IMR-90 (cell line): ENCODE measurements around the gene SRGAP3. TPM values are rescaled to one million over a fixed set of nuclear protein-coding genes. Genes with fewer than 3 reads are reported as not detected.

Experiments
- ATAC-seq: fragments of 200-7000 bp; cut with Tn5 transposase; 2 replicates; pipeline ENCODE4 v1.9.1; 2020; ENCODE audit warnings: low read depth, mild to moderate bottlenecking, moderate library complexity
- BruUV-seq: library from RNA; stranded (reverse); fragments of 400-500 nt; replicated peaks from 2 replicates; lab custom pipeline; 2021; lab: Mats Ljungman, UMichigan
- CTCF ChIA-PET: fragments of 300-600 bp; formaldehyde crosslinking; extraction: SDS; loops from one replicate; lab custom pipeline; 2021; ENCODE audit warnings: antibody characterized with exemption; lab: Yijun Ruan, JAX
- POLR2A ChIA-PET: fragments of 300-600 bp; sonication (Branson Sonifier 250); formaldehyde crosslinking; loops from one replicate; lab custom pipeline; 2022; ENCODE audit warnings: antibody characterized with exemption; ENCODE audit not compliant: unreplicated experiment; lab: Charles Lee
- DNase-seq: peaks from one replicate; pipeline ENCODE4 v3.0.0; 2013
- H2AFZ ChIP-seq: replicated peaks from 2 replicates; pipeline ENCODE3; 2013; ENCODE audit warnings: low read length, mild to moderate bottlenecking; ENCODE audit not compliant: poor library complexity
- H2AK5ac ChIP-seq: 2 replicates; pipeline ENCODE4 v1.6.1; 2013; ENCODE audit warnings: low read depth, low read length, inconsistent platforms
- H2AK9ac ChIP-seq: replicated peaks from 2 replicates; pipeline ENCODE3; 2013; ENCODE audit warnings: mild to moderate bottlenecking, low read depth, low read length, moderate library complexity; ENCODE audit not compliant: poor library complexity
- H2BK120ac ChIP-seq: 2 replicates; pipeline ENCODE4 v1.6.1; 2013; ENCODE audit warnings: low read depth, low read length, inconsistent platforms
- H2BK15ac ChIP-seq: 3 replicates; pipeline ENCODE4 v1.6.1; 2013; ENCODE audit warnings: low read depth, low read length, inconsistent platforms
- H2BK20ac ChIP-seq: 2 replicates; pipeline ENCODE4 v1.6.1; 2013; ENCODE audit warnings: low read depth, mild to moderate bottlenecking, inconsistent platforms, low read length, moderate library complexity
- H2BK5ac ChIP-seq: 2 replicates; pipeline ENCODE4 v1.6.1; 2013; ENCODE audit warnings: mild to moderate bottlenecking, low read depth, low read length, inconsistent platforms; ENCODE audit not compliant: poor library complexity, severe bottlenecking
- H3K14ac ChIP-seq: replicated peaks from 2 replicates; pipeline ENCODE4 v1.6.1; 2013; ENCODE audit warnings: low read depth, low read length, inconsistent platforms
- H3K18ac ChIP-seq: 2 replicates; pipeline ENCODE4 v1.6.1; 2013; ENCODE audit warnings: low read depth, low read length, control low read depth
- H3K23ac ChIP-seq: 2 replicates; pipeline ENCODE4 v1.6.1; 2013; ENCODE audit warnings: low read depth, low read length, inconsistent platforms
- H3K27ac ChIP-seq: 2 replicates; pipeline ENCODE4 v1.5.1; 2013; ENCODE audit warnings: mild to moderate bottlenecking, control low read depth, low read length; ENCODE audit not compliant: insufficient read depth
- H3K27me3 ChIP-seq: 2 replicates; pipeline ENCODE4 v1.6.1; 2013; ENCODE audit warnings: low read length; ENCODE audit not compliant: control insufficient read depth, insufficient read depth
- H3K36me3 ChIP-seq: 2 replicates; pipeline ENCODE4 v1.6.1; 2013; ENCODE audit warnings: low read length, mixed read lengths; ENCODE audit not compliant: control insufficient read depth, insufficient read depth
- H3K4ac ChIP-seq: 2 replicates; pipeline ENCODE4 v1.6.1; 2013; ENCODE audit warnings: low read depth, low read length, inconsistent platforms
- H3K4me1 ChIP-seq: 2 replicates; pipeline ENCODE4 v1.6.1; 2013; ENCODE audit warnings: low read length, mixed read lengths; ENCODE audit not compliant: control insufficient read depth, insufficient read depth
- H3K4me2 ChIP-seq: 2 replicates; pipeline ENCODE4 v1.6.1; 2013; ENCODE audit warnings: low read depth, mild to moderate bottlenecking, control low read depth, low read length, moderate library complexity
- H3K4me3 ChIP-seq: 2 replicates; pipeline ENCODE4 v1.5.1; 2013; ENCODE audit warnings: low read depth, mild to moderate bottlenecking, control low read depth, low read length, moderate library complexity; ENCODE audit not compliant: insufficient read depth
- H3K56ac ChIP-seq: 2 replicates; pipeline ENCODE4 v1.6.1; 2013; ENCODE audit warnings: low read length, inconsistent platforms; ENCODE audit not compliant: insufficient read depth; ENCODE audit errors: extremely low read depth
- H3K79me1 ChIP-seq, 2 experiments: 2 replicates each; pipeline ENCODE4 v1.6.1; 2013; ENCODE audit warnings: low read length in 2 of 2, inconsistent platforms in 1 of 2, low read depth in 1 of 2
- H3K9ac ChIP-seq: 2 replicates; pipeline ENCODE4 v1.6.1; 2013; ENCODE audit warnings: low read depth, low read length, control low read depth
- H3K9me1 ChIP-seq: 2 replicates; pipeline ENCODE4 v1.6.1; 2013; ENCODE audit warnings: low read length, inconsistent platforms; ENCODE audit not compliant: insufficient read depth
- H3K9me3 ChIP-seq: 2 replicates; pipeline ENCODE4 v1.6.1; 2013; ENCODE audit warnings: low read length; ENCODE audit not compliant: control insufficient read depth, insufficient read depth
- H4K20me1 ChIP-seq: 2 replicates; pipeline ENCODE4 v1.6.1; 2013; ENCODE audit warnings: low read length, inconsistent platforms; ENCODE audit not compliant: insufficient read depth
- H4K5ac ChIP-seq: 2 replicates; pipeline ENCODE4 v1.6.1; 2013; ENCODE audit warnings: mild to moderate bottlenecking, low read depth, low read length, control low read depth
- H4K8ac ChIP-seq, 2 experiments: 2 replicates each; pipeline ENCODE4 v1.6.1; 2013; ENCODE audit warnings: low read depth in 2 of 2, low read length in 2 of 2, control low read depth in 1 of 2, inconsistent platforms in 1 of 2
- H4K91ac ChIP-seq: 2 replicates; pipeline ENCODE4 v1.6.1; 2013; ENCODE audit warnings: low read depth, low read length, inconsistent platforms; ENCODE audit not compliant: insufficient read depth
- CEBPB ChIP-seq: IDR thresholded peaks from 2 replicates; pipeline ENCODE4 v1.6.1; 2012; ENCODE audit warnings: low read depth, low read length, improper control_type of control experiment
- FOS ChIP-seq: fragments of 150-350 bp; IDR thresholded peaks from 2 replicates; pipeline ENCODE4 v1.6.1; 2016; ENCODE audit warnings: low read depth, low read length
- MXI1 ChIP-seq: IDR thresholded peaks from 2 replicates; pipeline ENCODE4 v1.6.1; 2012; ENCODE audit warnings: low read depth, mild to moderate bottlenecking, low read length, moderate library complexity, borderline replicate concordance
- POLR2A ChIP-seq: IDR thresholded peaks from 2 replicates; pipeline ENCODE4 v1.6.1; 2012; ENCODE audit warnings: mild to moderate bottlenecking, low read depth, low read length
- RAD21 ChIP-seq: IDR thresholded peaks from 2 replicates; pipeline ENCODE4 v1.6.1; 2012; ENCODE audit warnings: low read length, improper control_type of control experiment
- WGBS, 2 experiments: methylation state at CpG; one replicate each; pipeline versions ENCODE4 v1.1.5 to v1.1.7; 2013; ENCODE audit warnings: missing lambda C conversion rate in 2 of 2; ENCODE audit not compliant: insufficient read length in 1 of 2; ENCODE audit errors: extremely low coverage in 2 of 2; 5-methylcytosine and 5-hydroxymethylcytosine counted together
- dilution Hi-C: fragments of 300-500 bp; cut with HindIII; formaldehyde crosslinking; loops from one replicate; pipeline ENCODE4 v1.14.3; 2018; ENCODE audit warnings: low sequenced_read_pairs; ENCODE audit not compliant: unreplicated experiment
- in situ Hi-C: fragments of 300-500 bp; cut with MboI; formaldehyde crosslinking; loops from 3 replicates; pipeline ENCODE4 v1.14.3; 2019; ENCODE audit warnings: low sequenced_read_pairs, inconsistent platforms, mixed read lengths
- intact Hi-C: fragments of 100-400 bp; cut with micrococcal nuclease; formaldehyde crosslinking; loops from 2 replicates; pipeline ENCODE4 v1.10.0; 2022
- polyA plus RNA-seq, 3 experiments: library from polyadenylated mRNA; depleted of rRNA; stranded (reverse); fragments of >200 nt; gene quantifications; 2 replicates each; pipeline ENCODE4 v1.2.3, GENCODE V29; 2012; ENCODE audit warnings: low replicate concordance in 1 of 3
- total RNA-seq: library from RNA; depleted of rRNA; stranded (reverse); fragments of >200 nt; gene quantifications from 2 replicates; pipeline ENCODE4 v1.2.3, GENCODE V29; 2012

SRGAP3 gene
- total and polyA plus RNA-seq, 2 of the 4 experiments (the other 2 are of a cell fraction) = 0.68 to 1.4 TPM

GRCh38 chr3:9047452-9048346 is 201.7 kb downstream of the SRGAP3 start:
- Histone ChIP-seq H3K14ac (no peak overlapping the region), H3K4ac (no peak overlapping the region), H3K9ac (no peak overlapping the region), H3K4me2 (no peak overlapping the region), H2BK5ac (no peak overlapping the region), H2BK120ac (no peak overlapping the region), H3K23ac (no peak overlapping the region), H3K27ac (no peak overlapping the region), H3K36me3 (no peaks in the 10 kb centered on the region), H3K4me3 (no peak overlapping the region), H4K91ac (no peak overlapping the region), H3K9me1 (no peaks in the 10 kb centered on the region), H3K18ac (no peak overlapping the region), H4K8ac (no peak overlapping the region), H2AFZ (no peak overlapping the region), H4K20me1 (no peaks in the 10 kb centered on the region), H4K5ac (no peak overlapping the region), H2AK9ac (no peak overlapping the region), H2BK15ac (no peak overlapping the region), H3K4me1 (no peaks in the 10 kb centered on the region), H3K9me3 (no peaks in the 10 kb centered on the region), H2AK5ac (no peak overlapping the region), H3K27me3 (peaks cover 2% of the 10 kb centered on the region; the same call in 1 of the 2 replicates), H2BK20ac (no peak overlapping the region), H3K79me1 (no peaks in the 10 kb centered on the region), H3K56ac (no peak overlapping the region)
- no peak for ATAC-seq
- TF ChIP-seq POLR2A (no peak), FOS (no peak), CEBPB (no peak), RAD21 (no peak), MXI1 (no peak)
- 85% methylated on average over 8 of the region's 20 CpGs; no CpG with 5 or more reads in 1 of the 2 experiments for WGBS, 2 experiments
- CTCF ChIA-PET = interaction anchor here (1.1 kb wide), 1 partner anchor 59 kb away, joined by 3 read pairs; no protein-coding TSS in a partner anchor
- no TSS peak for BruUV-seq
- POLR2A ChIA-PET = no interaction called here
- intact Hi-C loops = no loop called here
- in situ Hi-C loops = no loop called here
- DNase-seq = no peak
- dilution Hi-C loops = no loop called here
